HCT116 (cell line): ENCODE results near the gene RNF34.

Source experiments
- EGR1 ChIP-seq: IDR thresholded peaks from 2 replicates; pipeline ENCODE4 v1.6.1; 2012; ENCODE audit warnings: low read depth
- EZH2 ChIP-seq: fragments of 200-600 bp; sonication (generic); IDR thresholded peaks from 2 replicates; pipeline ENCODE4 v1.6.1; 2017; ENCODE audit warnings: antibody characterized with exemption, mixed run types
- EZH2phosphoT487 ChIP-seq: fragments of 200-600 bp; IDR thresholded peaks from 2 replicates; pipeline ENCODE4 v1.6.1; 2018; ENCODE audit warnings: antibody characterized with exemption, borderline replicate concordance
- FOSL1 ChIP-seq: IDR thresholded peaks from 2 replicates; pipeline ENCODE4 v1.6.1; 2012; ENCODE audit warnings: low read depth
- POLR2A ChIP-seq: IDR thresholded peaks from 2 replicates; pipeline ENCODE4 v1.7.0; 2011; ENCODE audit warnings: borderline replicate concordance; ENCODE audit not compliant: insufficient read depth, insufficient read length; ENCODE audit errors: extremely low read depth
- POLR2AphosphoS5 ChIP-seq: IDR thresholded peaks from 2 replicates; pipeline ENCODE4 v1.6.1; 2011; ENCODE audit warnings: mild to moderate bottlenecking, low read depth, low read length, moderate library complexity
- RAD21 ChIP-seq: IDR thresholded peaks from 2 replicates; pipeline ENCODE4 v1.6.1; 2012; ENCODE audit warnings: low read depth, mild to moderate bottlenecking
- REST ChIP-seq: IDR thresholded peaks from 2 replicates; pipeline ENCODE4 v1.6.1; 2012; ENCODE audit warnings: low read depth
- SIN3A ChIP-seq: IDR thresholded peaks from 2 replicates; pipeline ENCODE4 v1.6.1; 2012; ENCODE audit warnings: low read depth
- SP1 ChIP-seq: IDR thresholded peaks from 2 replicates; pipeline ENCODE4 v1.6.1; 2012; ENCODE audit warnings: low read depth
- YY1 ChIP-seq: IDR thresholded peaks from 2 replicates; pipeline ENCODE4 v1.6.1; 2011; ENCODE audit warnings: low read length, low read depth, moderate library complexity, mild to moderate bottlenecking; ENCODE audit not compliant: insufficient replicate concordance; ENCODE audit errors: extremely low read depth
- TF ChIP-seq, protein P1 (sequence below): IDR thresholded peaks from 2 replicates; pipeline ENCODE4 v1.6.1; 2012
- TF ChIP-seq, protein P2 (sequence below), 3 experiments: fragments of 200-600 bp in 1 of 3; sonication (generic) in 1 of 3; IDR thresholded peaks in 2 of 3; conservative IDR thresholded peaks in 1 of 3; 2 replicates each; pipeline ENCODE4 v1.5.1; 2012 to 2017; ENCODE audit warnings: low read depth in 2 of 3, low read length in 2 of 3, antibody characterized with exemption in 1 of 3, borderline replicate concordance in 1 of 3, control low read depth in 1 of 3, mild to moderate bottlenecking in 1 of 3, mixed read lengths in 1 of 3, mixed run types in 1 of 3, moderate library complexity in 1 of 3; ENCODE audit not compliant: insufficient read depth in 1 of 3
- TF ChIP-seq, protein P3 (sequence below): IDR thresholded peaks from 2 replicates; pipeline ENCODE4 v1.6.1; 2012

GRCh38 chr12:121392325-121392716, 7.6 kb upstream of the RNF34 start:
- TF ChIP-seq, protein P1, sequence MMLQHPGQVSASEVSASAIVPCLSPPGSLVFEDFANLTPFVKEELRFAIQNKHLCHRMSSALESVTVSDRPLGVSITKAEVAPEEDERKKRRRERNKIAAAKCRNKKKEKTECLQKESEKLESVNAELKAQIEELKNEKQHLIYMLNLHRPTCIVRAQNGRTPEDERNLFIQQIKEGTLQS, result no peak
- no peak for TF ChIP-seq POLR2A
- no peak for TF ChIP-seq POLR2AphosphoS5
- TF ChIP-seq, protein P2, sequence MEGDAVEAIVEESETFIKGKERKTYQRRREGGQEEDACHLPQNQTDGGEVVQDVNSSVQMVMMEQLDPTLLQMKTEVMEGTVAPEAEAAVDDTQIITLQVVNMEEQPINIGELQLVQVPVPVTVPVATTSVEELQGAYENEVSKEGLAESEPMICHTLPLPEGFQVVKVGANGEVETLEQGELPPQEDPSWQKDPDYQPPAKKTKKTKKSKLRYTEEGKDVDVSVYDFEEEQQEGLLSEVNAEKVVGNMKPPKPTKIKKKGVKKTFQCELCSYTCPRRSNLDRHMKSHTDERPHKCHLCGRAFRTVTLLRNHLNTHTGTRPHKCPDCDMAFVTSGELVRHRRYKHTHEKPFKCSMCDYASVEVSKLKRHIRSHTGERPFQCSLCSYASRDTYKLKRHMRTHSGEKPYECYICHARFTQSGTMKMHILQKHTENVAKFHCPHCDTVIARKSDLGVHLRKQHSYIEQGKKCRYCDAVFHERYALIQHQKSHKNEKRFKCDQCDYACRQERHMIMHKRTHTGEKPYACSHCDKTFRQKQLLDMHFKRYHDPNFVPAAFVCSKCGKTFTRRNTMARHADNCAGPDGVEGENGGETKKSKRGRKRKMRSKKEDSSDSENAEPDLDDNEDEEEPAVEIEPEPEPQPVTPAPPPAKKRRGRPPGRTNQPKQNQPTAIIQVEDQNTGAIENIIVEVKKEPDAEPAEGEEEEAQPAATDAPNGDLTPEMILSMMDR (IDR thresholded peaks at IDR 0.05 in 2 of 3, conservative IDR thresholded peaks at IDR 0.05 in 1 of 3; ENCODE audit: borderline replicate concordance in 1 of 3, insufficient read depth in 1 of 3, low read depth in 2 of 3, low read length in 2 of 3), result no peak
- no peak for TF ChIP-seq YY1
- no peak for TF ChIP-seq REST
- no peak for TF ChIP-seq EZH2
- no peak for TF ChIP-seq RAD21
- no peak for TF ChIP-seq FOSL1
- TF ChIP-seq EGR1, result no peak
- no peak for TF ChIP-seq SP1
- TF ChIP-seq SIN3A, result no peak
- TF ChIP-seq EZH2phosphoT487, result no peak
- TF ChIP-seq, protein P3, sequence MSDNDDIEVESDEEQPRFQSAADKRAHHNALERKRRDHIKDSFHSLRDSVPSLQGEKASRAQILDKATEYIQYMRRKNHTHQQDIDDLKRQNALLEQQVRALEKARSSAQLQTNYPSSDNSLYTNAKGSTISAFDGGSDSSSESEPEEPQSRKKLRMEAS, result no peak
